HepG2 (cell line): ENCODE measurements around the gene RNASE12. TPM values are rescaled to one million over a fixed set of nuclear protein-coding genes. Genes with fewer than 3 reads are reported as not detected.

Experiments
- ATRX ChIP-seq: sonication (generic); formaldehyde crosslinking; IDR thresholded peaks from 2 replicates; pipeline ENCODE4 v1.4.0; 2020; ENCODE audit warnings: missing genetic modification reagents, borderline replicate concordance
- BRCA1 ChIP-seq: sonication (generic); formaldehyde crosslinking; IDR thresholded peaks from 2 replicates; pipeline ENCODE4 v1.4.0; 2020; ENCODE audit warnings: missing genetic modification reagents
- ESRRA ChIP-seq: sonication (generic); formaldehyde crosslinking; IDR thresholded peaks from 2 replicates; pipeline ENCODE4 v1.5.1; 2020; ENCODE audit warnings: mild to moderate bottlenecking, low read depth, missing genetic modification reagents
- GABPB1 ChIP-seq: IDR thresholded peaks from 2 replicates; pipeline ENCODE4 v1.6.1; 2016; ENCODE audit warnings: mild to moderate bottlenecking, missing genetic modification reagents, moderate library complexity, missing compliant biosample characterization
- HMG20B ChIP-seq: conservative IDR thresholded peaks from 2 replicates; pipeline ENCODE4 v1.6.1; 2016; ENCODE audit warnings: missing genetic modification reagents, missing compliant biosample characterization
- IRX3 ChIP-seq: sonication (generic); formaldehyde crosslinking; IDR thresholded peaks from 2 replicates; pipeline ENCODE4 v1.8.1; 2023; ENCODE audit warnings: mild to moderate bottlenecking, low read depth, missing genetic modification reagents, borderline replicate concordance
- MBD4 ChIP-seq: IDR thresholded peaks from 2 replicates; pipeline ENCODE4 v1.6.1; 2012; ENCODE audit warnings: low read length, inconsistent platforms, borderline replicate concordance
- NR2F1 ChIP-seq, 2 experiments: fragments of 450-650 bp in 1 of 2; formaldehyde crosslinking in 1 of 2; IDR thresholded peaks; 2 replicates each; pipeline versions ENCODE4 v1.5.0 to v1.6.1; 2016 to 2020; ENCODE audit warnings: mild to moderate bottlenecking in 1 of 2, missing compliant biosample characterization in 1 of 2, missing genetic modification reagents in 1 of 2, moderate library complexity in 1 of 2
- NR2F6 ChIP-seq, 2 experiments: IDR thresholded peaks; 2 replicates each; pipeline ENCODE4 v1.6.1; 2016; ENCODE audit warnings: antibody characterized with exemption in 1 of 2, mild to moderate bottlenecking in 1 of 2
- PLSCR1 ChIP-seq: sonication (generic); formaldehyde crosslinking; IDR thresholded peaks from 2 replicates; pipeline ENCODE4 v1.5.0; 2020; ENCODE audit warnings: missing genetic modification reagents, mild to moderate bottlenecking, borderline replicate concordance
- SP5 ChIP-seq: IDR thresholded peaks from 2 replicates; pipeline ENCODE4 v1.6.1; 2016; ENCODE audit warnings: low read depth, borderline replicate concordance
- TAF15 ChIP-seq: fragments of 200-400 bp; formaldehyde crosslinking; IDR thresholded peaks from one replicate; pipeline ENCODE4 v1.6.1; 2018; ENCODE audit warnings: mild to moderate bottlenecking, low read depth, low read length; ENCODE audit not compliant: poor library complexity, severe bottlenecking
- ZFP37 ChIP-seq: sonication (generic); formaldehyde crosslinking; IDR thresholded peaks from 2 replicates; pipeline ENCODE4 v1.4.0; 2020; ENCODE audit warnings: missing genetic modification reagents, borderline replicate concordance
- ZNF180 ChIP-seq: sonication (generic); formaldehyde crosslinking; IDR thresholded peaks from 2 replicates; pipeline ENCODE4 v1.4.0; 2020; ENCODE audit warnings: low read depth, missing genetic modification reagents, borderline replicate concordance
- ZNF362 ChIP-seq: sonication (generic); formaldehyde crosslinking; IDR thresholded peaks from 2 replicates; pipeline ENCODE4 v1.4.0; 2020; ENCODE audit warnings: missing genetic modification reagents, mild to moderate bottlenecking, borderline replicate concordance
- ZNF644 ChIP-seq: IDR thresholded peaks from 2 replicates; pipeline ENCODE4 v1.6.1; 2016; ENCODE audit warnings: low read depth
- ZNF720 ChIP-seq: sonication (generic); formaldehyde crosslinking; IDR thresholded peaks from 2 replicates; pipeline ENCODE4 v1.4.0; 2020; ENCODE audit warnings: missing genetic modification reagents
- ZNF737 ChIP-seq: sonication (generic); formaldehyde crosslinking; IDR thresholded peaks from 2 replicates; pipeline ENCODE4 v1.5.0; 2020; ENCODE audit warnings: missing genetic modification reagents, mild to moderate bottlenecking, borderline replicate concordance
- ZNF770 ChIP-seq: sonication (generic); formaldehyde crosslinking; IDR thresholded peaks from 2 replicates; pipeline ENCODE4 v1.5.0; 2020; ENCODE audit warnings: mild to moderate bottlenecking, missing genetic modification reagents
- ZNF773 ChIP-seq: sonication (generic); formaldehyde crosslinking; IDR thresholded peaks from 2 replicates; pipeline ENCODE4 v1.4.0; 2020; ENCODE audit warnings: missing genetic modification reagents, borderline replicate concordance
- ZZZ3 ChIP-seq: sonication (generic); formaldehyde crosslinking; IDR thresholded peaks from 2 replicates; pipeline ENCODE4 v1.4.0; 2020; ENCODE audit warnings: missing genetic modification reagents, mild to moderate bottlenecking, borderline replicate concordance
- polyA plus RNA-seq, 8 experiments: library from polyadenylated mRNA; depleted of rRNA in 3 of 8; stranded (reverse) in 7 of 8; unstranded in 1 of 8; fragments of >200 nt; fragmentation: Illumina TruSeq in 4 of 8; extraction: Trizol in 4 of 8; gene quantifications; 2 replicates each; pipeline versions ENCODE4 v1.2.1 to v1.2.3, GENCODE V29; 2011 to 2016; ENCODE audit warnings: low read depth in 4 of 8, missing spikeins in 1 of 8, mixed read lengths in 1 of 8; ENCODE audit not compliant: insufficient read depth in 1 of 8
- total RNA-seq, 5 experiments: library from RNA; depleted of rRNA; stranded (reverse); fragments of >200 nt; fragmentation: Illumina TruSeq; extraction: Trizol; gene quantifications; 2 replicates each; pipeline ENCODE4 v1.2.3, GENCODE V29; 2016; ENCODE audit warnings: low read depth in 1 of 5
- TF ChIP-seq, protein P1 (sequence below): sonication (generic); formaldehyde crosslinking; IDR thresholded peaks from 2 replicates; pipeline ENCODE4 v1.4.0; 2020; ENCODE audit warnings: missing genetic modification reagents, low read depth, mild to moderate bottlenecking, borderline replicate concordance

Gene RNASE12
- total and polyA plus RNA-seq, 2 of the 13 experiments (the other 11 are each of a cell fraction or from before 2014, with no cell fraction given), result not detected

DNA sequence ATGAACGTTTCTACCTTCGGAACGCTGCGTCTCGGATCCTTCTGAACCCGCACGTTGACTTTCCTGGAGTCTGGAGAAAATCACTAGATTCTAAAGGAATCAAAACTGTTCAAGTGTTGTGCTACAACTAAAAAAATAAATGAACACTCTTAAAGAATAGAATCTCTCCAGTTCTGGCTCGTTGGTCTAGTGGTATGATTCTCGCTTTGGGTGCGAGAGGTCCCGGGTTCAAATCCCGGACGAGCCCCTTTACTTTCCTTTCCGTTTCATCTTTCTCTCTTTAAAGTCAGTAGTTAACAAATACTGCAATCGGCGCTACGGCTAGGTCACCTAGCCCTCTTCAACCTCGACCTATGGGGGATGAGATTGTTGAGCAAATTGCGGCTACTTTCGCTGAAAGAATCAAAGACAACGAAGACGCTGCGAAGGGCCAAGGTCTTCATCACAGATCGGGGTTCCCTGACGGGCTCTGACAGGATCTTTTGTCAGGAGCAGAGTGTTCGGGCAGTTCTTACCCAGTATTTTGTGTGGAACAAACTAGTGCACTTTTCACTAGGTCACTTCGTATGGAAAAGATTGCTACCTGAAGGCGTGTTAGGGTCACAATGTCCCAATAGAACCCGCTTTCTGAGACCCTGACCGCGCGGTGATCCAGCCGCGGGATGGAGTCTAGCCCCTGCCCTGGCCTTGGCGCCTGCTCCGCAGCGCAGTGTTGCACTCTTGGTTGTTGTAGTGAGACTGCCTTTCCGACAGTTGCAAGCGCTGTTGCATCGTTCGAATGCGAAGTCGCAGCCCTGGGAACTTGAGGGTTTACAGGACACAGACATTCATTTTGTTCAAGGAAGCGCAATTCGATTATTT lies 41.9 kb upstream of the RNASE12 start (continued):
- TF ChIP-seq SP5 (CRISPR knock-in tag) (no peak), ZFP37 (CRISPR knock-in tag) (no peak), ZNF362 (CRISPR knock-in tag) (no peak), ATRX (no peak), TAF15 (no peak), HMG20B (CRISPR knock-in tag) (no peak), ZNF644 (CRISPR knock-in tag) (peak; percentile 60; the same call in 1 of the 2 replicates), BRCA1 (CRISPR knock-in tag) (no peak), NR2F6 (IDR thresholded peaks at IDR 0.05) (peak; percentile 68), NR2F6 (CRISPR knock-in tag; IDR thresholded peaks at IDR 0.05) (peak; percentile 70), NR2F1 (CRISPR knock-in tag; IDR thresholded peaks at IDR 0.05) (peak in 1 of 2 experiments; percentile 37; a peak in 1 of 4 replicates), ZNF773 (CRISPR knock-in tag) (no peak), MBD4 (0 out of 2 replicates have a peak, but pooled peaks have one; percentile 72), ZNF720 (0 out of 2 replicates have a peak, but pooled peaks have one; percentile 39), ESRRA (CRISPR knock-in tag) (no peak), ZZZ3 (CRISPR knock-in tag) (no peak), GABPB1 (CRISPR knock-in tag) (0 out of 2 replicates have a peak, but pooled peaks have one; percentile 6), ZNF770 (CRISPR knock-in tag) (no peak), IRX3 (CRISPR knock-in tag) (no peak), ZNF180 (CRISPR knock-in tag) (no peak), ZNF737 (no peak), PLSCR1 (CRISPR knock-in tag) (no peak)
- TF ChIP-seq, protein P1, sequence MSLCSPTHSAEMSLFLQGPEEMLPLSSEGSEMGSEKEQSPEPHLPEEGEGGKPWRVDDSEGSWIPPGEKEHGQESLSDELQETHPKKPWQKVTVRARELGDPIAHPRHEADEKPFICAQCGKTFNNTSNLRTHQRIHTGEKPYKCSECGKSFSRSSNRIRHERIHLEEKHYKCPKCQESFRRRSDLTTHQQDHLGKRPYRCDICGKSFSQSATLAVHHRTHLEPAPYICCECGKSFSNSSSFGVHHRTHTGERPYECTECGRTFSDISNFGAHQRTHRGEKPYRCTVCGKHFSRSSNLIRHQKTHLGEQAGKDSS (CRISPR knock-in tag), result no peak
